Lower leg skin (tissue), 3 donors: ENCODE data around the gene ARHGAP21.

Experiments used
- CTCF ChIP-seq, 3 donors: fragments of 450-650 bp; IDR thresholded peaks; one replicate each; pipeline ENCODE4 v1.5.1; 2016; ENCODE audit warnings: antibody characterized with exemption in 3 of 3, mild to moderate bottlenecking in 3 of 3, moderate library complexity in 2 of 3
- POLR2A ChIP-seq, 2 donors: fragments of 450-650 bp; IDR thresholded peaks; one replicate each; pipeline ENCODE4 v1.6.1; 2016 to 2017; ENCODE audit warnings: antibody characterized with exemption in 2 of 2, mild to moderate bottlenecking in 1 of 2, moderate library complexity in 1 of 2

DNA sequence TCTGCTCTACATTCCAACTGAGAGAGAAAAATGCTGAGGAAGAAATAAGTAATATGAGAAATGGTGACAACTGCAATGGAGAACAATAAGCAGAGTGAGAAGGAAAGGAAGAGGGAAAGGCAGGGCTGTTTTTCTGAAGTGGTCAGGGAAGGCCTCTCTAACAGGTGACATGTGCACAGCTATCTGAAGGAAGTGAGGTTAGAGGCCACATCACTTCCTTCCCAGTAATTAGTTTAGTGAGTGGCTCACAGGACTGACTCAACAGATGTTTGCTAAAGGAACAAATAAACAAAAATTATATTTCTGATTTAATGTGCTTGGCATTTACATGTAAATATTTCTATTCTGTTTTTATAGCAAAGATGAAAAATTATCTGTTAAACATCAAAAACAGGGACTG, 77.9 kb downstream of the ARHGAP21 start:
- TF ChIP-seq POLR2A (IDR thresholded peaks at IDR 0.05) (no peak), CTCF (IDR thresholded peaks at IDR 0.05) (no peak)
